ENCODE data around the gene CTNNA3.

CTNNA3 gene

GRCh38 chr10:66927251-66927935 lies 768.6 kb downstream of the CTNNA3 start:
- DNase-seq, result no peak

DNA sequence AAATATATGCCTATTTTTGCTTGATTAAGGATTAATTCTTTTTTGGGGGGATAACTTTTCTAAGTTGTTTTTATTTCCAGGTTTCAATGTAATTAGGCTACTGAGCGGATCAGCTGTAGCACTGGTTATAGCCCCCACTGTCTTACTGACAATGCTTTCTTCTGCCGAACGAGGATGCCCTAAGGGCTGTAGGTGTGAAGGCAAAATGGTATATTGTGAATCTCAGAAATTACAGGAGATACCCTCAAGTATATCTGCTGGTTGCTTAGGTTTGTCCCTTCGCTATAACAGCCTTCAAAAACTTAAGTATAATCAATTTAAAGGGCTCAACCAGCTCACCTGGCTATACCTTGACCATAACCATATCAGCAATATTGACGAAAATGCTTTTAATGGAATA lies 769.2 kb downstream of the CTNNA3 start:
- no peak for DNase-seq

- DNase-seq, result peak; percentile 91
Observed at GRCh38 chr10:66925896-66926715, 769.9 kb downstream of the CTNNA3 start, which contains the start of gene LRRTM3. LRRTM3 (plus strand) TSS chr10:66926036.

DNA sequence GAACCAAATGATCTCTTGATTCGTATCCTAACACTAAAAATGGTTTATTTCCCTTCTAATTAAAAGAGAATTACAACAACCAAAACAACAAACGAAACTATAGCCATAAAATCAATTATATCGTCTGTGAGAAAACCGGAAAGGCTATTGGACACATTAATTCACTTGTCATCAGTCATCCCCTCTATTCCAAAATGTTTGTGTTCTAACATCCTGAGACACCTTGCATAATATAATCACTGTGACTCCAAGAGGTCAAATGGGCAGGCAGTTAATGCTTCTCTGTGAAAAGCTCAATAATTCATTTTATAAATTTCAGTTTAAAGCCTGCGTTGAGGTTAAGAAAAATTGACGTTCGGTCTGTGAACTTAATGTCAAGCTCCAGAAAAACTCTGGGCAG lies 770.6 kb downstream of the CTNNA3 start:
- no peak for DNase-seq

DNA sequence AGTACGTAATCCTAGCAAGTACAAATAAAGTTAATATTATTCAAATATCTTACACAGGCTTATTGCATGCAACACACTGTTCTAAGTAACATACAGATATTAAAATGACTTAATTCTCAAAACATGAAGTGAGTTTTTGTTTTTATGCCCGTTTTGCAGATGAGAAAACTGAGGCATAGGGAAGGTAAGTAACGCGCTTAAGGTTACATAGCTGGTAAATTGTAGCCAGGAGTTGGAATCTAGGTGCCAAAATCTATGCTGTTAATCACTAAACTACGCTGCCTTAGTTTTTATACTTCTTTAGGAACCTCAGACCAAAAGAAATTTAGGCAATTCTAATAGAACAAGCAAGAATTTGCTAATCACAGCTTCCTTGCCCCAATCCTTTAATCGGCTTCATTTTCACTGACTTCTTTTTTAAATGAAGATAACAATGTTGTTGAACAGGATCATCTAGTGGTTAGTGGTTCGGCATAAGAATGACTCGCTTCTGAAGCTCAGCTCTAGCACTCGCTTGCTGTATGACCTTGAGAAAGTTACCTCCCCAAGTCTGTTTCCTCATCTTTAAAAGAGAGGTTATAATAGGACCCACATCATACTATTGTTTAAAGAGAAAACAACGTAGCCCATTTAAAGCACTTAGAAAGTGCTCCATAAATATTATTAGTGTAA lies 771.2 kb downstream of the CTNNA3 start:
- DNase-seq, result no peak

DNA sequence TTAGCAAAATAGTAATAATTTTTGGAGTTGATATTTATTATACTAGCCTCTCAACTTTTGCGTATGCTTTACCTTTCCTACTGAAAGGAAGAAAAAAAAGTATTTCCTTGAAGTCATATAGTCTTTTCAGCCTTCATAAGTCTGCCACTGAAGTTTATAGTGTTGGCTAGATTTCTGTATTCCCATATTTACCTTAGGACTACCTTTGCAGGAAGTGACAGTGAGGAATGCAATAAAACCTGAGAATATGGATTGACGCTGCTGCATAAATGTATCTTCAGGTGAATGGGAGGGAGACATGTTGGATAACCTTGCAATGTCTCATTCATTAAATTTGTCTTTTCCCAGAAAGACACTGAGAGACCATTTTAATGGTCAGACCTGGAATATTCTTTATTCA lies 776.7 kb downstream of the CTNNA3 start:
- DNase-seq, result no peak

- DNase-seq, result no peak
Observed at GRCh38 chr10:66917104-66917503, 778.9 kb downstream of the CTNNA3 start.

DNA sequence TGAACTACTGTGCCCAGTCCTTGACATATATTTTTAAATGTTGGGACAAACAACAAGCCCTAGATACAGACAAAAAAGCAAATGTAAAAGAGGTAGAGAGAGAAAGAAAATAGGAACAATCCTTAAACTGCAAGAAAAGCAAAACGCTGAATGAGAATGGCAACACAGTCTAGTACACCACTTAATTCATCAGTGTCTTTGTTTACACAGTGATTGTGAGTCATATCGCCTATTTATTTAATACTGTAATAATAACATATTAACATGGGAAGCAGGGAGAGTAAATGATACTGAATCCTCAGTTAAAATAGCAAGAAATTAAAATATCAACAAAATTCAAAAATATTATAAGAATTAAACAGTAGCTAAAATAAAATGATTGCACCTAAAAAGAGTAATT lies 780.0 kb downstream of the CTNNA3 start:
- DNase-seq, result peak; percentile 63

DNA sequence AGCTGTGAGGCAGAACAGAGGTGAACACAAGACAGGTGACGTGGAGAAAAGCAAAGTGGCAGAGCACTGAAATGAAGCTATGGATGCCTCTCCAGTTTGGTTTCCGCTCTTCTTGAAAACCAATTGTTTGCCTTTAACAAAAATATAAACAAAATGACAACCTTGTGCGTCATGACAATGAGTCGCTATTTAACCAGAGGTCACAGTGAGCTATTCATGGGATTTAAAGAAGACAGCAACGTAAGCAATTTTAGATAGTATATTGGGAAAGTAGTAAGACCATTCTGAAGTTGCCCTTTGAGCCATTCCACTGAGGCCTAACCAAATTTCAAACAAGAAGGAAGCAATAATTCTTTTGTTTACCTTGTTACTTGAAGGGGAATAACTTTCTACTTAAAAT lies 785.3 kb downstream of the CTNNA3 start:
- DNase-seq, result peak; percentile 95

- no peak for DNase-seq
Observed at GRCh38 chr10:66892871-66893270, 803.1 kb downstream of the CTNNA3 start.

- DNase-seq, result no peak
Observed at GRCh38 chr10:66888237-66888636, 807.8 kb downstream of the CTNNA3 start.

GRCh38 chr10:66886848-66887247 lies 809.1 kb downstream of the CTNNA3 start:
- DNase-seq, result no peak

DNA sequence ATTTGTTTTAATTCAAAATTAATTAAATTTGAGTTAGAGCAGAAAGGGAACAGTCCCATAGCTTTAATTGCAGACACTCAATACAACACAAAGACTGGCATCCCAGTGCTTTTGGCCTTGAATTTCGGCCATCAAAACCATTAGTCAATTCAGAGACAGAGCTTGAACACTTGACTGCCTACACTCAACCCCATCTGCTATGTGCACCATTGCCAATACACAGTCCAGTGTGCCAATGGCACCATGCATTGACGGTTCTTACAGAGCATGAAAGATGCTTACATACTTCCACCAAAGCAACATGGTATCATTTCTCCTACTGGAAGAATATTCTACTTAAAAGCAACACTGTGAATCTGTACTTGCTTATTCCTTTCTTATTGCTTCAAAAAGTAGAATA lies 813.7 kb downstream of the CTNNA3 start:
- no peak for DNase-seq

DNA sequence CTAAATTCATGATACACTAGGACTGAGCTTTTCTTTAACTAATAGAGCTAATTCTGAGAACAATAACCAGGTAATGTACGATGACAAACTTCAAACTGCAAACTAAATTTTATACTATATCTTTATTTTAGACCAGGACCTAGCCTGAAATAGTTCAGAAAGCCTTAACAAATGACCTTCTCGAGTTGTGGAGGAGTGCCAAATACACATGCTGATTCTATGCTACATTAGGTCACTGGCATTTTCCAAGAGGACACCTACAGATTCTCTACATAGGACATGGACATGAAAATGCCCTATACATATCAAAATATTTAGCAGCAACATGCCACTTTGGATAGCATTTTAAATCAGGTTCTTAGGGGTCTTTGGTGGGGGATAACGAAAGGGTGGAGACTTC lies 814.2 kb downstream of the CTNNA3 start:
- no peak for DNase-seq

GRCh38 chr10:66880826-66881225 lies 815.2 kb downstream of the CTNNA3 start:
- DNase-seq, result no peak

GRCh38 chr10:66880292-66880691 lies 815.7 kb downstream of the CTNNA3 start:
- DNase-seq, result no peak

- DNase-seq, result no peak
Observed at GRCh38 chr10:66877361-66877760, 818.6 kb downstream of the CTNNA3 start.

DNA sequence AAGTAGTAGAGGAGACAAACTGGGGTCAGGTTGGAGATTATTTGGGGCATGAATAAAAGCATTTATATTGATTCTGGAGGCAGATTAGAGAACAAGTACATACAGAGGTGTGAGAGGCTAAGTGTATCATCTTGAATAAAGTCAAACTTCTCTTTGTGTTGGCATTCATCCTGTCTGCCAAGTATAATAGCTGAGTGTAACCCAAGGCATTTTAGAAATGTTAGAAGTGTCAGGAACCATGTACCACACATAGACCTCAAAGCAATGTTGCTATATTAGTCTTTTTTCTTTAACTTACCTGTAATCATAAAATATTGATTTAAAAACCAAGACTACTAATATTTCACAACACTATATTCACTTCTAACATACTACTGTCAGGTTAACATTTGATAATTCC lies 826.4 kb downstream of the CTNNA3 start:
- no peak for DNase-seq

- no peak for DNase-seq
Observed at GRCh38 chr10:66862687-66863258, 833.2 kb downstream of the CTNNA3 start.

- no peak for DNase-seq
Observed at GRCh38 chr10:66860376-66860945, 835.5 kb downstream of the CTNNA3 start.

GRCh38 chr10:66852811-66853210 lies 843.2 kb downstream of the CTNNA3 start:
- no peak for DNase-seq

- DNase-seq, result no peak
Observed at GRCh38 chr10:66848856-66849255, 847.1 kb downstream of the CTNNA3 start.
